ENCODE data around the gene HOXD11. TPM values are rescaled to one million over a fixed set of nuclear protein-coding genes. Genes with fewer than 3 reads are reported as not detected.

The HOXD11 gene
- total RNA-seq, 1 experiment from 2014 or later: not detected

DNA sequence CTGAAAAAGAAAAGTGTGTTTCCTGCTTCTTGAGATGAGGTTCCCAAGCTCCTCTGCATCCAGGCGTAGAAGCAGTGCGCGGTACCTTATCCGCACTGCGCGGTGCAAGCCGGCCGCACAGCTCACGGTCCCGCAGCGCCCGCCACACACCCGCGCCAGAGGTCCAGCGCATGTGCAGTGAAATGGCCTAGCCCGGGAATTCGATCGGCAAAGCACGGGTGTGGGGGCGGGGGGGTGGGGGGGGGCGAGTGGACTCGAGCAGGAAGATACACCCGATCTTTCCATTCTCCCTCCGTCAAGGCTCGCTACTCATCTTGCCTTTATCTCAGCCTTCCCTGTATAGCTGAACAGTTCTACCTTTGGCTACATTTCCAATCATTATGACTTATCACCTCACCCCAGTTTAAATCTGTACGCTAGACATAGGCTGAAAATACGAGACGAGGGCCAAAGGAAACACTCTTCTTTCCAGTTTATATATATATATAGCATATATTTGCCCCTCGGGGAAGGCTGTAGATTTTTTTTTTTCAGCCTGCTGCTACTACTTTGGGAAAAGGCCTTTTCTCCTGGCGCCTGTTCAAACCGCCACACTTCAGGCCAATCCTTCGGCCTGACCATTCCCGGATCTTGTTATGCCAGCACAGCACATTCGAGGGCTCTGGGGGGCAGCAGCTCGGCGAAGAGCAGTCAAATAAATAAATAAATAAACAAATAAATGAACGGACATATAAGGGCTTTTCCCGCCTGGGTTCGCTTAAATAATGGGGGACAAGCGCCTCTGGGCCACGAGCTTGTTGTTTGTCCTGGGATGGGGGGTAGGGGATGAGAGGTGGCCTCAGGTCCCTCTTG is 32.8 kb downstream of the HOXD11 start:
- no peaks in the 10 kb centered on the region for H3K27me3 ChIP-seq (replicated peaks)

DNA sequence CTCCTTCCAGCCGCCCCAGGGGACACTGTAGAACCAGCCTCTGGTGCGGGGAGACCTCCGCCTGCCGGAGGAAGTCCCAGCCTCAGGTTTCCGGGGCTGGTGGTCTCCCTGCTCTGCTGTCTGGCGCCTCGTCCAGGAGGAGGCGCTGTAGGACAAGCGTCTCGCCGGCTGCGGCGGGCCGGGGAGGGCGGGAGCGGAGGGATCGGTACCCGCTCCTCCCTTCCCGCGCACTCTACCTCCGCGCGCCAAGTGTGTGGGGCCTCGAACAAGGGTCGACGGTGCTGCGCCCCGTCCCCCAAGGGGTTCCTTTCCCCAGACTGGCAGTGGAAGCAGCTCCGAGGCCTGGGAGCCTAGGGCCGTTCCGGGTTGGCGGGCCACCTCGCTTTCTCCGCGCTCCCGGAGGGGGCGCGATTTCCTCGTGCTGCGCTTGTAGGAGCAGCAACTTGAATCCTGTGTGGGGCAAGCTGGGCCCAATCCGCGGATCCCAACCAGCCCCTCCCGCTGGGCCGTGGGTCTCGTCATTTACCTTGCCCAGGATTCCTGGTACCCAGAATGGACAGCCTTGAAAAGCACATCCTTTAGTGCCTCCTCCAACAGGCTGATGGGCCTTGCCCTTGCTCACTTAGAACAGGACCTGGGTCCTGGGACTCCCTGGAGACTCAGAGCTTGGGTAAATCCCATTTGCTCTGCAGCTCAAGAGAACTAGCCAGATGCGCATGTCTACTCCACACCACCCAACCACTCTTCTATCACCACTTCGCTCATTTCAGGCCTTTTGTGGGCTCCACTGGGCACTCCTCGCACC is 33.6 kb downstream of the HOXD11 start:
- Histone ChIP-seq H3K27me3 (replicated peaks) (no peaks in the 10 kb centered on the region), H3K9me3 (replicated peaks) (no peaks in the 10 kb centered on the region), H3K4me1 (replicated peaks) (peaks cover 13% of the 10 kb centered on the region), H3K4me3 (peak overlapping the region; percentile 53), H3K36me3 (no peaks in the 10 kb centered on the region), H3K27ac (peak overlapping the region; percentile 67)
- DNase-seq (ENCODE audit: low read depth in 1 of 2, low spot score in 2 of 2): peak; percentile 85 to 94

More for the DNA sequence above, 32.8 kb downstream of the HOXD11 start:
- Histone ChIP-seq H3K9me3 (replicated peaks) (no peaks in the 10 kb centered on the region), H3K4me3 (peak overlapping the region; percentile 53), H3K36me3 (no peaks in the 10 kb centered on the region), H3K4me1 (replicated peaks) (peaks cover 21% of the 10 kb centered on the region), H3K27ac (peak overlapping the region; percentile 67)
- DNase-seq (ENCODE audit: low read depth in 1 of 2, low spot score in 2 of 2): no peak

DNA sequence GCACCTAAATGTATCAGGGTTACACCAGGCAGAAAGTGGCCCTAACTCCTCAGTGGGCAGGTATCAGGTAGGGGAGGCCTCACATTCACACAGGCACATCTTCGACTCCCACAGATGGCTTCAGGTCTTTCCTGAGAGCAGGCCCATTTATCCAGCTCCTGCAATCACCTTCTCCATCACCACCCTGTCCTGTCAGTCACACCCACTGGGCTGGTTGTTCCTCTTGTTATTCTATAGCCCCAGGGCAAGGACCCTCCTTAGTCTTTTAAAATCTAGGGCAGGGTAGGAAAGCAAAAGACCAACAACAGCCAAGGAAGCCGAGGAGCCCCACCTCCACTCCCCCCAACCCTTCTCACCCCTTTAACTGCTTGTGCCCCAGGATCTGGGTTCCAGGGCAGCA is 35.2 kb downstream of the HOXD11 start:
- peaks cover 12% of the 10 kb centered on the region for H3K4me1 ChIP-seq (replicated peaks)
- H3K9me3 ChIP-seq (replicated peaks): no peaks in the 10 kb centered on the region
- H3K27me3 ChIP-seq (replicated peaks): no peaks in the 10 kb centered on the region
- no peaks in the 10 kb centered on the region for H3K36me3 ChIP-seq
- H3K4me3 ChIP-seq: no peak overlapping the region
- DNase-seq (ENCODE audit: low read depth in 1 of 2, low spot score in 2 of 2): no peak
- no peak overlapping the region for H3K27ac ChIP-seq

- H3K27ac ChIP-seq: no peak overlapping the region
- H3K36me3 ChIP-seq: no peaks in the 10 kb centered on the region; the same call in 1 of the 2 replicates
- no peak overlapping the region for H3K4me3 ChIP-seq
- no peak for DNase-seq (ENCODE audit: low read depth in 1 of 2, low spot score in 2 of 2)
- H3K27me3 ChIP-seq (replicated peaks): no peaks in the 10 kb centered on the region
- no peaks in the 10 kb centered on the region for H3K9me3 ChIP-seq (replicated peaks)
- H3K4me1 ChIP-seq (replicated peaks): peaks cover 8% of the 10 kb centered on the region
Observed at GRCh38 chr2:176145085-176145969, 38.2 kb downstream of the HOXD11 start.

DNA sequence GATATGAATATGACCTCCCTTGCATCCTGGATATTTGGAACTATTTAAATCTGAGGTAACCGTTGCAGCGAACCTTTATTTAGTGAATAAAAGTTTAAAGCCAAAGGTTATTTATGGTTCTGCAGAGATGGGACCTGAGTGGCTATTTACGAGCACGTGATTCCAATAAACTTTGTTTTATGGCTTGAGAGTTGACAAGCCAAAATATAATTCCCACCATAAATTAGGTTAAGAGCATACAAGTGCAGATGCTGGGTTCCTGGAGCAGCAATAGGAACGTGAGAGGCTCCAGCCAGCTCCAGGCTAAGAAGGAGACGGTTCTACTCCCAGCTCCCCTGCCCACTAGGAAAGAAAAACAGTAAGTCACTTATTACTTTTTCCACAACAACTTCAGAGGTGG is 39.0 kb downstream of the HOXD11 start:
- H3K4me3 ChIP-seq: no peak overlapping the region
- no peaks in the 10 kb centered on the region for H3K27me3 ChIP-seq (replicated peaks)
- H3K9me3 ChIP-seq (replicated peaks): no peaks in the 10 kb centered on the region
- H3K4me1 ChIP-seq (replicated peaks): peaks cover under 1% of the 10 kb centered on the region; the same call in 1 of the 2 replicates
- H3K36me3 ChIP-seq: no peaks in the 10 kb centered on the region; the same call in 1 of the 2 replicates
- no peak overlapping the region for H3K27ac ChIP-seq
- no peak for DNase-seq (ENCODE audit: low read depth in 1 of 2, low spot score in 2 of 2)

GRCh38 chr2:176146645-176147044 is 39.6 kb downstream of the HOXD11 start:
- Histone ChIP-seq H3K36me3 (no peaks in the 10 kb centered on the region; the same call in 1 of the 2 replicates), H3K4me3 (no peak overlapping the region), H3K27ac (no peak overlapping the region), H3K9me3 (replicated peaks) (no peaks in the 10 kb centered on the region), H3K4me1 (replicated peaks) (no peaks in the 10 kb centered on the region), H3K27me3 (replicated peaks) (no peaks in the 10 kb centered on the region)
- DNase-seq (ENCODE audit: low read depth in 1 of 2, low spot score in 2 of 2): no peak

DNA sequence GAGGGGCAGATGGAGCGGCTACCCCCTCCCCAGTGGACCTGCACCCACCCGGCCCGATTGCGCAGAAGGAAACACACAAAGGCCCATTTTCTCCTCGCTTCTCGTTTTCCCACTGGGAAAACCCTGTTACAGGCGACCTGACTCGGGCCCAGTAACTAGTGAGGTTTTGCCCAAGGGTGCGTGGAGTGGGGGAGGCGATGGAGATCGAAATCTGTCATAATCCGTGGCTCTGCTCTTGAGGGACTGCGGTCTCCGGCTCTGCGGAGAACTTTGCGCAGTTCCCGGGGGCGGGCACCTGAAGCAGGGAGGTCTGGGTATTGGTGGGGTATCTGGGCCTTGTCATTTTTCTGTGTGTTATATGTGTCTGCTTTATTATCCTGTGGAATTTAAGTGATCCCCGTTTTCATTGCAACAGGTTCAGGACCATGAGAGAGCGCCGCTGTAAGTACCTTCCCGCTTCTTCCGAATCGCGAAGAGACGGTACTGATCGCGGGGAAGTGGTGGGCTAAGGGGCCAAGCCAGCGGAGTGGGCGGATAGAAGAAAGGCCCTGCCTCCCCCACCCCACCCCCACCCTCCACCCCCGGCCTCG is 40.2 kb downstream of the HOXD11 start:
- no peak for DNase-seq (ENCODE audit: low read depth in 1 of 2, low spot score in 2 of 2)
- H3K27ac ChIP-seq: no peak overlapping the region
- no peaks in the 10 kb centered on the region; the same call in 1 of the 2 replicates for H3K36me3 ChIP-seq
- H3K4me3 ChIP-seq: no peak overlapping the region
- no peaks in the 10 kb centered on the region for H3K27me3 ChIP-seq (replicated peaks)
- no peaks in the 10 kb centered on the region for H3K9me3 ChIP-seq (replicated peaks)
- no peaks in the 10 kb centered on the region for H3K4me1 ChIP-seq (replicated peaks)

- DNase-seq (ENCODE audit: low read depth in 1 of 2, low spot score in 2 of 2): no peak
- H3K36me3 ChIP-seq: peaks cover 4% of the 10 kb centered on the region; the same call in 1 of the 2 replicates
- no peaks in the 10 kb centered on the region for H3K4me1 ChIP-seq (replicated peaks)
- no peaks in the 10 kb centered on the region for H3K27me3 ChIP-seq (replicated peaks)
- H3K27ac ChIP-seq: no peak overlapping the region
- no peaks in the 10 kb centered on the region for H3K9me3 ChIP-seq (replicated peaks)
- H3K4me3 ChIP-seq: no peak overlapping the region
Observed at GRCh38 chr2:176147800-176148496, 40.9 kb downstream of the HOXD11 start.

DNA sequence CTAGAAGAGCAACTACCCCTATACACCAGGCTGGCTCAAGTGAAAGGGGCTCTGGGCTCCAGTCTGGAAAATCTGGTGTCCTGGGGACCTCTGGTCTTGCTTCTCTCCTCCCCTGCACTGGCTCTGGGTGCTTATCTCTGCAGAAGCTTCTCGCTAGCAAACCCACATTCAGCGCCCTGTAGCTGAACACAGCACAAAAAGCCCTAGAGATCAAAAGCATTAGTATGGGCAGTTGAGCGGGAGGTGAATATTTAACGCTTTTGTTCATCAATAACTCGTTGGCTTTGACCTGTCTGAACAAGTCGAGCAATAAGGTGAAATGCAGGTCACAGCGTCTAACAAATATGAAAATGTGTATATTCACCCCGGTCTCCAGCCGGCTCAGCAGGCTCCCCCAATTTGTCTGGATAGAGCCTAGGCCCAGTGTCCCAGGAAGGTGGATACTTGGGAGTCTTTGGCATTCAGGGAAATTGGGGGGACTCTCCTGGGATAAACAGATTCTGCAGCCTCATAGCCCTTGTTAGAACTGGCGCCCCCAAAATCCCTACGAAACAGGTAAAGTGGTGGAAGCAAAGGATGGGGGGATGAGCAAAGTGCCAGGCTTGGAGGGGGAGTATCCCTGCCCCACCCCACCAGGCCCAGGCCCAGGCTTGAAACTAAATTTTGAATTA is 41.8 kb downstream of the HOXD11 start:
- H3K27ac ChIP-seq: no peak overlapping the region
- H3K4me3 ChIP-seq: no peak overlapping the region
- no peaks in the 10 kb centered on the region for H3K9me3 ChIP-seq (replicated peaks)
- no peaks in the 10 kb centered on the region for H3K4me1 ChIP-seq (replicated peaks)
- DNase-seq (ENCODE audit: low read depth in 1 of 2, low spot score in 2 of 2): no peak
- peaks cover 4% of the 10 kb centered on the region; the same call in 1 of the 2 replicates for H3K36me3 ChIP-seq
- no peaks in the 10 kb centered on the region for H3K27me3 ChIP-seq (replicated peaks)

DNA sequence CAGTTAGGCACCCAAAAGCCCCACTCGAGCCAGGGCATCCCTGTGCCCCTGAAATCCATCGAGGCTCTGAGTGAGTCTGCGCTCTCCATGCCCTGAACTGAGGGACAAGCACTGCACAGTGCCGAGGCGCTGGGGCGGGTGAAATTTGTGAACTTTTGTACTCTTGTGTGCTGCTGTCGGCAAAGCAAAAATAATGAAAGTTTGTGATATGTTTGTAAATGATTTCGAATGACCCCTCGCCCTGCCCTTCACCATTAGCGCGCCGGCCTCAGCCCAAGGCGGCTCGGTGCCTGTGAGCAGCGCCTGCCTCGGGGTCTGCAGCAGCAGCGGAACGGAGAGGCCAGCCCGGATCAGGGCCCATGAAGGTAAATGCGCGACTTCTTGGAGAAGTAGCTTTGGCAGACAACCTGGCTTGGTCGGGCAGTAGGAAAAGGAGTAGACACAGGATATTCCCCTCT is 42.4 kb downstream of the HOXD11 start:
- Histone ChIP-seq H3K9me3 (replicated peaks) (no peaks in the 10 kb centered on the region), H3K27ac (no peak overlapping the region), H3K4me3 (no peak overlapping the region), H3K27me3 (replicated peaks) (no peaks in the 10 kb centered on the region), H3K4me1 (replicated peaks) (no peaks in the 10 kb centered on the region), H3K36me3 (peaks cover 4% of the 10 kb centered on the region; the same call in 1 of the 2 replicates)
- no peak for DNase-seq (ENCODE audit: low read depth in 1 of 2, low spot score in 2 of 2)

- Histone ChIP-seq H3K27ac (no peak overlapping the region), H3K4me3 (no peak overlapping the region), H3K4me1 (replicated peaks) (no peaks in the 10 kb centered on the region), H3K36me3 (peaks cover 9% of the 10 kb centered on the region; the same call in 1 of the 2 replicates), H3K9me3 (replicated peaks) (no peaks in the 10 kb centered on the region), H3K27me3 (replicated peaks) (no peaks in the 10 kb centered on the region)
- DNase-seq (ENCODE audit: low read depth in 1 of 2, low spot score in 2 of 2): no peak
Observed at GRCh38 chr2:176149939-176150583, 43.0 kb downstream of the HOXD11 start.

All from SJSA1 (cell line).